ENCODE results near the gene CSNK1G1.
"Not testable (repeated sequence)": the region's sequence is repeated elsewhere in the genome, so short reads cannot be mapped to it uniquely, and the experiment has no call there.

CSNK1G1 gene

DNA sequence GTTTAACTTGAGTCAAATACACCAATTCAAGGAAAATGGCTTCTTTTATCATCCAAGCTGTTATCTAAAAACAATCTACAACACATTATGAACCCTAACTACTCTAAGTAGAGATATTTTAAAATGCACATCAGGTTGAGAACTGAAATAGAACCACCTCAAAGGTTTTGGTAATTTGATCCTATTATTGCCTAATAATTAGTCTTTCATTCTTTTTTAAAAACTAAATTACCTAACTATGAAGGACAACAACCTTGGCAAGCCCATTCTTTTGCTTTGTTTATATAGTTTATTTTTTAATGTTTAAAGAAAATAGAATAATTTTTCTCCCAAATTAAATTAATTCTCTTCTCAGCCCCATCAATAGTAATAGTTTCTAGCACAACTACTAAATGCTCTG lies 132.1 kb downstream of the CSNK1G1 start:
- no peak for DNase-seq (ENCODE audit: low read depth)
- no peak overlapping the region for H3K4me3 ChIP-seq (ENCODE audit: low read depth, low read length)
- no peak for TF ChIP-seq MYC (IDR thresholded peaks at IDR 0.05; ENCODE audit: low read depth, low read length)
- TF ChIP-seq, protein P1, sequence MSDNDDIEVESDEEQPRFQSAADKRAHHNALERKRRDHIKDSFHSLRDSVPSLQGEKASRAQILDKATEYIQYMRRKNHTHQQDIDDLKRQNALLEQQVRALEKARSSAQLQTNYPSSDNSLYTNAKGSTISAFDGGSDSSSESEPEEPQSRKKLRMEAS (IDR thresholded peaks at IDR 0.05; ENCODE audit: low read depth, low read length) = no peak
- TF ChIP-seq, protein P2, sequence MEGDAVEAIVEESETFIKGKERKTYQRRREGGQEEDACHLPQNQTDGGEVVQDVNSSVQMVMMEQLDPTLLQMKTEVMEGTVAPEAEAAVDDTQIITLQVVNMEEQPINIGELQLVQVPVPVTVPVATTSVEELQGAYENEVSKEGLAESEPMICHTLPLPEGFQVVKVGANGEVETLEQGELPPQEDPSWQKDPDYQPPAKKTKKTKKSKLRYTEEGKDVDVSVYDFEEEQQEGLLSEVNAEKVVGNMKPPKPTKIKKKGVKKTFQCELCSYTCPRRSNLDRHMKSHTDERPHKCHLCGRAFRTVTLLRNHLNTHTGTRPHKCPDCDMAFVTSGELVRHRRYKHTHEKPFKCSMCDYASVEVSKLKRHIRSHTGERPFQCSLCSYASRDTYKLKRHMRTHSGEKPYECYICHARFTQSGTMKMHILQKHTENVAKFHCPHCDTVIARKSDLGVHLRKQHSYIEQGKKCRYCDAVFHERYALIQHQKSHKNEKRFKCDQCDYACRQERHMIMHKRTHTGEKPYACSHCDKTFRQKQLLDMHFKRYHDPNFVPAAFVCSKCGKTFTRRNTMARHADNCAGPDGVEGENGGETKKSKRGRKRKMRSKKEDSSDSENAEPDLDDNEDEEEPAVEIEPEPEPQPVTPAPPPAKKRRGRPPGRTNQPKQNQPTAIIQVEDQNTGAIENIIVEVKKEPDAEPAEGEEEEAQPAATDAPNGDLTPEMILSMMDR (IDR thresholded peaks at IDR 0.05; ENCODE audit: low read depth, low read length) = no peak
- no peak for TF ChIP-seq POLR2A (IDR thresholded peaks at IDR 0.05; ENCODE audit: extremely low read depth, insufficient read length)

DNA sequence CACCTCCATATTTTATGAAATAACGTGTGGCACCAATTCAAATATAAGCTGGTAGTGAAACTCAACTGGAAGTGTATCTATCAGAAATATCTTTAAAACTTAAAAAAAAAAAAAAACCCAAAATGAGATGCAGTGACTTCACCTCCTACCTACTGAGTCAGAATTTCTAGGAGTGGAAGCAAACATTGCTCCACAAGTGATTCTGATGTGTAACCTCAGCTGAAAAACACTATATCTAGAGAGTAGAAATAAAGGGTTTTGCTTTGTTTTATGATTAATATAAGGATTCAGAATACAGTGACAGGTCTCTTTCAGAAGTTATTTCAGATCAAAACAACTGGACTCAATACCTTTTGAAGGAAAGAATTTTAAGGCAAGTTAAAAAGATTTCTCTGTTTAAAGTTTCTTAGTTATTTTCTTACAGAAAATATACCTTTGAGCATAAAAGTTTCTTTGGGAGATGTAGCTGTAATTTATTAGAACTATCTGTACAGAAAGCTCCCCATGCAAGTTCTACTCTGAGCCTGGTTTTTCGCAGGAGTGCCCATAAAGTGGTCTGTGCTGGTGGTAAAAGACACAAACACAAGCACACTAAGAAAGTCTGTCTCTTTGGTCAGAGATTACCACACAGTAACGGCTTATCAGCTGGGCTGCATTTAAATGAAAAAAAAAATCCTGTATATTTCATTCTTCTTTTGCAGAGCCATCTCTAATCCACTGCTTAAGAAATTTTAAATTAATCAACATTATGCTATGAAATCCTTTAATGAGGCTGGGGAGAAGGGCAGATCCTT lies 133.2 kb downstream of the CSNK1G1 start:
- DNase-seq (ENCODE audit: low read depth) = no peak
- TF ChIP-seq, protein P1 (IDR thresholded peaks at IDR 0.05; ENCODE audit: low read depth, low read length) = no peak
- TF ChIP-seq POLR2A (IDR thresholded peaks at IDR 0.05; ENCODE audit: extremely low read depth, insufficient read length) (no peak), MYC (IDR thresholded peaks at IDR 0.05; ENCODE audit: low read depth, low read length) (no peak)
- TF ChIP-seq, protein P2 (IDR thresholded peaks at IDR 0.05; ENCODE audit: low read depth, low read length) = no peak
- no peak overlapping the region for H3K4me3 ChIP-seq (ENCODE audit: low read depth, low read length)

DNA sequence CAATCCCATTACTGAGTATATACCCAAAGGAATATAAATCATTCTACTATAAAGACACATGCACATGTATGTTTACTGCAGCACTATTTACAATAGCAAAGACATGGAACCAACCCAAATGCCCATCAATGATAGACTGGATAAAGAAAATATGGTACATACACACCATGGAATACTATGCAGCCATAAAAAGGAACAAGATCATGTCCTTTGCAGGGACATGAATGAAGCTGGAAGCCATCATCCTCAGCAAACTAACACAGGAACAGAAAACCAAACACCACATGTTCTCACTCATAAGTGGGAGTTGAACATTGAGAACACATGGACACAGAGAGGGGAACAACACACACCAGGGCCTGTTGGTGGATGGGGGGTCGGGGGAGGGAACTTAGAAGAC lies 134.1 kb downstream of the CSNK1G1 start:
- DNase-seq (ENCODE audit: low read depth); H3K4me3 ChIP-seq (ENCODE audit: low read depth, low read length): not testable (repeated sequence)

DNA sequence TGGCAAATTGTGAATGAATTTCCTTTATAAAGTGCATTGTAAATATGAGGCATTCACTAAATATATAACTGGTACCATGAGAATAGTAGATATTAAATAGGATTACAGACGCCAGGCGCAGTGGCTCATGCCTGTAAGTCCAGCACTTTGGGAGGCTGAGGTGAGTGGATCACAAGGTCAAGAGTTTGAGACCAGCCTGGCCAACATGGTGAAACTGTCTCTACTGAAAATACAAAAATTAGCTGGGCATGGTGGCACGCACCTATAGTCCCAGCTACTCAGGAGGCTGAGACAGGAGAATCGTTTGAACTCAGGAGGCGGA lies 138.6 kb downstream of the CSNK1G1 start:
- not testable (repeated sequence) for DNase-seq (ENCODE audit: low read depth); H3K4me3 ChIP-seq (ENCODE audit: low read depth, low read length)

DNA sequence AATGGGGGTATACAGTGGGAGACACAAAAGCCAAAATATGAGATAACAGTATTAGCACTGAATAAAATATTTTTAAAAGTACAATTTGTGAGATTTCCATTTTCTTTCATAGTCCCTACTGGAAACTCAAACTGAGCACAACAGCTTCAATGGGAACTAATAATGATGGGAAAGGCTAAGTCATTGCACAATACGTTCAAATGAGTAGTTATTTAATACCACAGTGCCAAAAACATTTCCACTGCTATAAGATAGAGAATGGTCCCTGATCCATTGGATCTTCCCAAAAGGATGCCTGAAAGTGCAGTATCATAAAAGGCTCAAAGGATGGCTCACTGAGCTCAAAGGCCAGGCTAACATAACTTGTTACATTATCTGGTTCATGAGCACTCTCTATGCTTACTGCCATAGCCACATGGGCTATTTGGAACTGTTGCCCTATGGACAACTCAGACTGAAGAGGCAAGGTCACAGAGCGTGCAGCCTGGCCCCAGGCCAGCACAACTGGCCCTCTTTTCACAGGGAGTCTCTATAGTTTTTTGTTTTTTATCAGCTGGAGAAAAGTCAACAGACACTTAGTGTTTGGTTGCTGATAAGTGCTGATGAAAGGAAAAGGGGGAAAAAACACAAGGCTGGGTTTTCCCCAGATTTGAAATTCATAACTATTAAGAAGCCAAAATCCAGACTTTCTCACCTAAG lies 139.1 kb downstream of the CSNK1G1 start:
- no peak for DNase-seq (ENCODE audit: low read depth)
- H3K4me3 ChIP-seq (ENCODE audit: low read depth, low read length) = no peak overlapping the region
- TF ChIP-seq, protein P2 (IDR thresholded peaks at IDR 0.05; ENCODE audit: low read depth, low read length) = no peak
- no peak for TF ChIP-seq POLR2A (IDR thresholded peaks at IDR 0.05; ENCODE audit: extremely low read depth, insufficient read length)

DNA sequence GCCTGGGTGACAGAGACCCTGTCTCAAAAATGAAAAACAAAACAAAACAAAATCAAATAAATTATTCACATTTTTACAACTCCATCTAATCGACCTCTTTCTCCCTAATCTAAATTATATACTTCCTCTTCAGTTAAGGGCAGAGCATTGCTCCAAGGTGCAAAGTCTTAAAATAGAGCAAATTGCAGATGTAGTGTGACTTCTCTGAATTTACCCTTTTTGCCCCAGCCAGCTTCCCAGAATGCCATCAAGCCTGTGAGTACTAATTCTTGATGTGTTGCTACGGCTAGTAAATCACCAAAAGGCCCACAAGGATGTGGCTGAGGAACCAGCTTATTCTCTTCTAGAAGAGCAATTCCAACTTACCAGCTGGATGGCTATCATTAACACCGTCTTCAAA lies 139.8 kb downstream of the CSNK1G1 start:
- DNase-seq (ENCODE audit: low read depth) = no peak
- TF ChIP-seq, protein P1 (IDR thresholded peaks at IDR 0.05; ENCODE audit: low read depth, low read length) = no peak
- TF ChIP-seq MYC (IDR thresholded peaks at IDR 0.05; ENCODE audit: low read depth, low read length) (no peak), POLR2A (IDR thresholded peaks at IDR 0.05; ENCODE audit: extremely low read depth, insufficient read length) (no peak)
- TF ChIP-seq, protein P2 (IDR thresholded peaks at IDR 0.05; ENCODE audit: low read depth, low read length) = no peak
- no peak overlapping the region for H3K4me3 ChIP-seq (ENCODE audit: low read depth, low read length)

DNA sequence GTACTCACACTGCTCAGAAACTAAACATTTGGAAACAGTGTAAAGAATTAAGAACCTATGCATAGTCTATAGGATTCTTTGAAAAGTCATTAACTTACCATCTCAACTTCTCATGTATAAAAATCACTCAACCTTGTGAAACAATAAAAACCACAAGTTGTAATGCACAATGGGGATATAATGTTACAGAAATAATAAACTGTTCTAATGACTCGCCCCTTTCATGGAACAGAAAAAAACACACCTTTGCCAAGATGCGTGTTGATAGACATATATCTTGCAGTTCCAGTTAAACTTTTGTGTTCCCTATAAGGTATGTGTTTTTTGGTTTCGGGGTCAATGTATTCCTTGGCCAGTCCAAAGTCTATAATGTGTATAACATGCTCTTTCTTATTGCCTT lies 142.3 kb downstream of the CSNK1G1 start:
- TF ChIP-seq POLR2A (IDR thresholded peaks at IDR 0.05; ENCODE audit: extremely low read depth, insufficient read length) (no peak), MYC (IDR thresholded peaks at IDR 0.05; ENCODE audit: low read depth, low read length) (no peak)
- TF ChIP-seq, protein P1 (IDR thresholded peaks at IDR 0.05; ENCODE audit: low read depth, low read length) = no peak
- TF ChIP-seq, protein P2 (IDR thresholded peaks at IDR 0.05; ENCODE audit: low read depth, low read length) = no peak
- H3K4me3 ChIP-seq (ENCODE audit: low read depth, low read length) = no peak overlapping the region
- no peak for DNase-seq (ENCODE audit: low read depth)

Data from NB4 (cell line).